WTC11 (cell line): ENCODE results near the gene C10orf67.

ENCODE experiments used
- ATF1 ChIP-seq: sonication (generic); formaldehyde crosslinking; IDR thresholded peaks from 2 replicates; pipeline ENCODE4 v1.8.1; 2023; ENCODE audit warnings: mild to moderate bottlenecking, moderate library complexity, missing genetic modification reagents
- CREM ChIP-seq: sonication (generic); formaldehyde crosslinking; IDR thresholded peaks from 2 replicates; pipeline ENCODE4 v1.8.1; 2022; ENCODE audit warnings: mild to moderate bottlenecking, missing genetic modification reagents, moderate library complexity
- CTCF ChIP-seq: fragments of 200-600 bp; IDR thresholded peaks from 2 replicates; pipeline ENCODE4 v1.8.0; 2022; ENCODE audit warnings: antibody characterized with exemption
- JUN ChIP-seq: sonication (generic); formaldehyde crosslinking; IDR thresholded peaks from 2 replicates; pipeline ENCODE4 v1.8.0; 2023; ENCODE audit warnings: mild to moderate bottlenecking, missing genetic modification reagents
- KAT7 ChIP-seq: sonication (generic); formaldehyde crosslinking; IDR thresholded peaks from 2 replicates; pipeline ENCODE4 v1.8.1; 2023; ENCODE audit warnings: missing genetic modification reagents, mild to moderate bottlenecking, borderline replicate concordance
- MXD4 ChIP-seq: fragments of 250-450 bp; sonication (Bioruptor Pico); IDR thresholded peaks from 2 replicates; pipeline ENCODE4 v1.8.0; 2021; ENCODE audit warnings: mild to moderate bottlenecking, moderate library complexity, borderline replicate concordance
- SP1 ChIP-seq: sonication (generic); formaldehyde crosslinking; conservative IDR thresholded peaks from 2 replicates; pipeline ENCODE4 v1.8.1; 2022; ENCODE audit warnings: missing genetic modification reagents
- TCF7 ChIP-seq: sonication (generic); formaldehyde crosslinking; IDR thresholded peaks from 2 replicates; pipeline ENCODE4 v1.8.0; 2022; ENCODE audit warnings: mild to moderate bottlenecking, low read depth, missing genetic modification reagents, moderate library complexity
- USF2 ChIP-seq: sonication (generic); formaldehyde crosslinking; IDR thresholded peaks from 2 replicates; pipeline ENCODE4 v1.8.1; 2023; ENCODE audit warnings: mild to moderate bottlenecking, missing genetic modification reagents, moderate library complexity
- ZBTB43 ChIP-seq: sonication (generic); formaldehyde crosslinking; IDR thresholded peaks from 2 replicates; pipeline ENCODE4 v1.8.1; 2023; ENCODE audit warnings: mild to moderate bottlenecking, missing genetic modification reagents
- TF ChIP-seq, protein P1 (sequence below): sonication (generic); formaldehyde crosslinking; IDR thresholded peaks from 2 replicates; pipeline ENCODE4 v1.8.0; 2022; ENCODE audit warnings: mild to moderate bottlenecking, missing genetic modification reagents

DNA sequence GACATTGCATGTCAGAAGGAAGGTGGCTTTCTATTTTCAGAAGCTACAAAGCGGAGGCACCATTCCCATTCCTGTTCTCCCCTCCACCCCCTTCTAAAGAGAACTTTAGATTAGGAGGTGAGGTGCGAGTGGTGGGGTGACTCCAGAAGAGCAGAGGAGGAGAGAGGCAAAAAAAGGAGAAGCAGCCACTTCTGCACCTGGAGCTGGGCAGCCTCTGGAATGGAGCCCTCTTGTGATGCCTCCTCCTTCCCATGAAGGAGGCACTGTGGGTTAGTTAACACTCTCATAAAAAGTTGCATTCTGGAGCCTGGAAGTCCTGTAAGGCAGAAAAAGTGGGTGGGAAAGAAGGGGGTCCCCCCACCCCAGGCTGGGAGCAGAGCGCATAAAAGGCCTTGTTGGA, 147.7 kb downstream of the C10orf67 start:
- no peak for TF ChIP-seq CREM
- TF ChIP-seq CTCF: no peak
- TF ChIP-seq, protein P1, sequence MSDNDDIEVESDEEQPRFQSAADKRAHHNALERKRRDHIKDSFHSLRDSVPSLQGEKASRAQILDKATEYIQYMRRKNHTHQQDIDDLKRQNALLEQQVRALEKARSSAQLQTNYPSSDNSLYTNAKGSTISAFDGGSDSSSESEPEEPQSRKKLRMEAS (CRISPR knock-in tag): no peak
- TF ChIP-seq ATF1: no peak
- no peak for TF ChIP-seq KAT7
- TF ChIP-seq MXD4 (CRISPR knock-in tag): no peak
- TF ChIP-seq USF2 (CRISPR knock-in tag): no peak
- no peak for TF ChIP-seq TCF7 (CRISPR knock-in tag)
- no peak for TF ChIP-seq ZBTB43 (CRISPR knock-in tag)
- no peak for TF ChIP-seq SP1
- no peak for TF ChIP-seq JUN (CRISPR knock-in tag)
